ENCODE measurements around the gene MTIF3. TPM values are rescaled to one million over a fixed set of nuclear protein-coding genes. Genes with fewer than 3 reads are reported as not detected.

The MTIF3 gene
- total RNA-seq, 3 donors from 2014 or later: 67.5 to 146 (median 72.7) TPM

DNA sequence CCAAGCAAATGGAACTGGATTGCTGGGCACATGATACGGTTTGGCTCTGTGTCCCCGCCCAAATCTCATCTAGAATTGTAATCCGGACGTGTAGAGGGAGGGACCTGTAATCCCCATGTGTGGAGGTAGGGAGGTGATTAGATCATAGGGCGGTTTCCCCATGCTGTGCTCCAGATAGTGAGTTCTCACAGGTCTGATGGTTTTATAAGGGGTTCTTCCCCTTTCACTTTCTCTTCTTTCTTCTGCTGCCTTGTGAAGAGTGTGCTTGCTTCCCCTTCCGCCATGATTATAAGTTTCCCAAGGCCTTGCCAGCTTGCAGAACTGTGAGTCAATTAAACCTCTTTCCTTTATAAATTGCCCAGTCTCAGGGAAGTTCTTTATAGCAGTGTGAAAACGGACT is 32.6 kb upstream of the MTIF3 start:
- Histone ChIP-seq H3K27me3 (no peaks in the 10 kb centered on the region), H3K4me3 (no peak overlapping the region), H3K27ac (no peak overlapping the region), H3K4me1 (no peaks in the 10 kb centered on the region), H3K36me3 (no peaks in the 10 kb centered on the region), H3K9me3 (no peaks in the 10 kb centered on the region)
- TF ChIP-seq POLR2AphosphoS5 (IDR thresholded peaks at IDR 0.05): no peak
- TF ChIP-seq POLR2A (IDR thresholded peaks at IDR 0.05): no peak
- TF ChIP-seq, protein P1, sequence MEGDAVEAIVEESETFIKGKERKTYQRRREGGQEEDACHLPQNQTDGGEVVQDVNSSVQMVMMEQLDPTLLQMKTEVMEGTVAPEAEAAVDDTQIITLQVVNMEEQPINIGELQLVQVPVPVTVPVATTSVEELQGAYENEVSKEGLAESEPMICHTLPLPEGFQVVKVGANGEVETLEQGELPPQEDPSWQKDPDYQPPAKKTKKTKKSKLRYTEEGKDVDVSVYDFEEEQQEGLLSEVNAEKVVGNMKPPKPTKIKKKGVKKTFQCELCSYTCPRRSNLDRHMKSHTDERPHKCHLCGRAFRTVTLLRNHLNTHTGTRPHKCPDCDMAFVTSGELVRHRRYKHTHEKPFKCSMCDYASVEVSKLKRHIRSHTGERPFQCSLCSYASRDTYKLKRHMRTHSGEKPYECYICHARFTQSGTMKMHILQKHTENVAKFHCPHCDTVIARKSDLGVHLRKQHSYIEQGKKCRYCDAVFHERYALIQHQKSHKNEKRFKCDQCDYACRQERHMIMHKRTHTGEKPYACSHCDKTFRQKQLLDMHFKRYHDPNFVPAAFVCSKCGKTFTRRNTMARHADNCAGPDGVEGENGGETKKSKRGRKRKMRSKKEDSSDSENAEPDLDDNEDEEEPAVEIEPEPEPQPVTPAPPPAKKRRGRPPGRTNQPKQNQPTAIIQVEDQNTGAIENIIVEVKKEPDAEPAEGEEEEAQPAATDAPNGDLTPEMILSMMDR (IDR thresholded peaks at IDR 0.05): no peak
- no peak for DNase-seq (ENCODE audit: low spot score in 2 of 2)
- intact Hi-C loops (cut with DNase I; ENCODE audit: low total_unique reads): no loop called here

DNA sequence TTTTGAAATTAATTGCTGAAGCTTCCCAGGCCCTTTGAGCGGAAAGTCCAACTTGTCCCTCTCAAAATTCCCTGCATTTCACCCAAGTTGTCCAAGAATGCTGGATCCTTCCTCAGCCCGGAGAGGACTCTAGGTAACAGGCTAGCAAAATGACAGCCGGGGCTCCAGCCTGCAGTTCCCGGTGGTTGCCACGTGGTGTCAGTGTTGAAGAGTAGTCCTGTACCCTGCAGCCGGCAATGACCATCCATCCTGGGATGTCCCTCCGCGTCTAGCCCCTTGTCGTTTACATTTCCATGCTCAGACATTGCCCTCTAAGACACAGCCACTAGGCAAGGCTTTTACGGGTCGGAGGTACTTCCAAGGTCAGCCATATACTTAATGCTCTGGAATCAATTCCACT is 31.4 kb upstream of the MTIF3 start:
- TF ChIP-seq, protein P1 (IDR thresholded peaks at IDR 0.05): peak in 1 of 3 donors; percentile 40
- TF ChIP-seq POLR2A (IDR thresholded peaks at IDR 0.05): no peak
- DNase-seq (ENCODE audit: low spot score in 2 of 2): no peak
- Histone ChIP-seq H3K27ac (no peak overlapping the region), H3K4me1 (no peaks in the 10 kb centered on the region), H3K27me3 (no peaks in the 10 kb centered on the region), H3K36me3 (no peaks in the 10 kb centered on the region), H3K4me3 (no peak overlapping the region), H3K9me3 (no peaks in the 10 kb centered on the region)
- intact Hi-C loops (cut with DNase I; ENCODE audit: low total_unique reads): no loop called here

DNA sequence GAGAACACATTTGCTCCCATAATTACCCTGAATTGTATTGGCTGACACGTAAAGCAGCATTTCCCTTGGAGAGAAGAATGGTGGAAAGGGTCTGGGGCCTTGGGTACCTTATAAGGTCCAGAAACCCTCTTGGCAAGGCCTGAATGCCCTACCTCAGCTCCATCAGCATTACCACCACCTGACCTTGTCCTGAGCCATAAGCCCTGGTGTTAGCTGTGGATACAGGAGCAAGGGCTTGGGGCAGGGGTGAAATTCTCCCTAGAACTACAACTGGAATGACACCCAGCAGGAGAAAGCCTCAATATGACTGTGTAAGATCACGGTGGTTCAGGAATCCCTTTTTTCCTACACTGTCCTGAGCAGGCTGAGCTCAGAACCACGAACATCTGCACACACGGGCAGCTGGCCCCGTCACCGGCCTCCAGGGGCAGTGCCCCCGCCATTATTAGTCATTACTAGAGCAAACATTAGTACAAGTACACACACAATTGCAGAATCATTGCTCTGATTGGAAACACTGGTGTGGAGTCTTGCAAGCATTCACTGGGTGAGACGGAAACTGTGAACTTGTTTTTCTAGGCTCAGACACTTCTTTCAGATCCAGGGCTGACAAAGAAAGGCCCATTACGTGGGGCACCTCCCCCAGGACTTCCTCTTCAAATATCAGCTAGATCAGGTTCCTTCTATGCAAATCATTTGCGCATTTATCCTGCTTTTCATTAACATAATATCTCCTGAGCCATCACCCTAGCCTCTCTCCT is 26.8 kb upstream of the MTIF3 start:
- intact Hi-C loops (cut with DNase I; ENCODE audit: low total_unique reads): no loop called here
- peak in 1 of 2 donors; percentile 59 for DNase-seq (ENCODE audit: low spot score in 2 of 2)
- H3K9me3 ChIP-seq: no peaks in the 10 kb centered on the region
- no peaks in the 10 kb centered on the region for H3K4me1 ChIP-seq
- no peak overlapping the region for H3K27ac ChIP-seq
- no peak overlapping the region for H3K4me3 ChIP-seq
- H3K27me3 ChIP-seq: no peaks in the 10 kb centered on the region
- no peaks in the 10 kb centered on the region for H3K36me3 ChIP-seq
- TF ChIP-seq POLR2A (IDR thresholded peaks at IDR 0.05) (no peak), POLR2AphosphoS5 (IDR thresholded peaks at IDR 0.05) (no peak)
- TF ChIP-seq, protein P1 (IDR thresholded peaks at IDR 0.05): no peak

DNA sequence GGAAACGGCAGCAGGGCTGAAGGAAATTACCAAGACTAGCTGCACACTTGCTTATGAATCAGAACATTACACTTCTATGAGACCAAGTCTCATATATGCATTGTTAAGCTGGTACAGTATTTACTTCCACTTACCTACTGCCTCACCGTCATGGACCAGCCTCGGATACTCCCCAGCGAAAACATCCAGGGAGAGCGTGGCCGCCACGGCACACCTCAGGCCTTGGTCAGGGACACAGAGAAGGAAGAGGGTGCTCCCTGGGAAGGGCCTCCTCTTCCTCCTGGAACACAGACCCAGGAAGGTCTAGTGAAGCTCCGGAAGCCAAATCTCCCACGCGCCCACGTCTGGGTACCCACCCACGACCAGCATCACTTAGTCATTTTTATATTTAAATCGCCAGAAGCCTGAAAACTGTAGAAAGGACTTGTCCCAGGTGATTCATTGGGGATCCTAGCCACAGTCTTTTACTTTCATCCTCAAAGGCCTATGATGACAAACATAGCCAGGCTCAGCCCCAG is 24.4 kb upstream of the MTIF3 start:
- TF ChIP-seq POLR2AphosphoS5 (IDR thresholded peaks at IDR 0.05) (no peak), POLR2A (IDR thresholded peaks at IDR 0.05) (no peak)
- TF ChIP-seq, protein P1 (IDR thresholded peaks at IDR 0.05): no peak
- Histone ChIP-seq H3K4me1 (no peaks in the 10 kb centered on the region), H3K9me3 (no peaks in the 10 kb centered on the region), H3K36me3 (no peaks in the 10 kb centered on the region), H3K4me3 (no peak overlapping the region), H3K27me3 (no peaks in the 10 kb centered on the region), H3K27ac (no peak overlapping the region)
- intact Hi-C loops (cut with DNase I; ENCODE audit: low total_unique reads): no loop called here
- DNase-seq (ENCODE audit: low spot score in 2 of 2): no peak

DNA sequence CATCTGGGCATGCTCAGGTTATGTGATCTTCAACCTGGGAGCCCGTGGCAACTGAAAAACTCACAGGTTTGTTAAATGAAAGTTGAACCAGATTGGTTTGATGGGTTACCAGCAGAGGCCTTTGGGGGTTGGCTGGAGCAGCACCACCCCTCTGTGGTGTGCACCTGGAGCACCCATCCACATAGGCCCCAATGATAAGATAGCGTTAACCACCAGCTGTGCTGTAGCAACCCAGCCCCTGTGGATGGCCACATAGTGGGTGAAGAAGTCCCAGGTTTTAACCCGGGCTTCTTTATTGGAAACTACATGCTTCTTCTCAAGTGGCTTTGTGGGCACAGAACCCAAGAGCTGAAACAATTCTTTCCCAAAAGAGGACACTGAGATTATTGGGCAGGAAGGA is 22.6 kb upstream of the MTIF3 start:
- TF ChIP-seq POLR2A (IDR thresholded peaks at IDR 0.05): no peak
- TF ChIP-seq, protein P1 (IDR thresholded peaks at IDR 0.05): no peak
- no peak for TF ChIP-seq POLR2AphosphoS5 (IDR thresholded peaks at IDR 0.05)
- H3K9me3 ChIP-seq: no peaks in the 10 kb centered on the region
- no peaks in the 10 kb centered on the region for H3K4me1 ChIP-seq
- intact Hi-C loops (cut with DNase I; ENCODE audit: low total_unique reads): no loop called here
- no peaks in the 10 kb centered on the region for H3K27me3 ChIP-seq
- no peaks in the 10 kb centered on the region for H3K36me3 ChIP-seq
- no peak for DNase-seq (ENCODE audit: low spot score in 2 of 2)
- H3K27ac ChIP-seq: no peak overlapping the region
- H3K4me3 ChIP-seq: no peak overlapping the region

Measured in breast epithelium (tissue), 4 donors.